GM19351 (cell line): ENCODE data around the gene USP24.
"Not testable (repeated sequence)": the region's sequence is repeated elsewhere in the genome, so short reads cannot be mapped to it uniquely, and the experiment has no call there.

Experiments used
- ATAC-seq: cut with Tn5 transposase; IDR thresholded peaks from one replicate; pipeline ENCODE4 v1.9.1; 2021; ENCODE audit warnings: mild to moderate bottlenecking, moderate library complexity; ENCODE audit not compliant: unreplicated experiment

USP24 gene

GRCh38 chr1:55230659-55231058 lies 15.5 kb upstream of the USP24 start:
- ATAC-seq, result no peak

GRCh38 chr1:55229726-55230125 lies 14.6 kb upstream of the USP24 start:
- ATAC-seq, result not testable (repeated sequence)

- no peak for ATAC-seq
Observed at GRCh38 chr1:55225228-55225627, 10.1 kb upstream of the USP24 start.

GRCh38 chr1:55224729-55225128 lies 9.6 kb upstream of the USP24 start:
- ATAC-seq, result no peak

- ATAC-seq, result no peak
Observed at GRCh38 chr1:55222152-55222551, 7.0 kb upstream of the USP24 start.

GRCh38 chr1:55217226-55217986 lies 2.2 kb upstream of the USP24 start:
- no peak for ATAC-seq

GRCh38 chr1:55216096-55216495 lies 932 bp upstream of the USP24 start:
- ATAC-seq, result no peak

GRCh38 chr1:55214934-55215193 lies 300 bp downstream of the USP24 start:
- peak; percentile 26 for ATAC-seq

- ATAC-seq, result peak; percentile 13
Observed at GRCh38 chr1:55214212-55214933, 791 bp downstream of the USP24 start.

GRCh38 chr1:55213885-55214211 lies 1.3 kb downstream of the USP24 start:
- no peak for ATAC-seq

GRCh38 chr1:55213151-55213884 lies 1.8 kb downstream of the USP24 start:
- no peak for ATAC-seq

- ATAC-seq, result no peak
Observed at GRCh38 chr1:55212349-55213150, 2.6 kb downstream of the USP24 start.

GRCh38 chr1:55211863-55212262 lies 3.3 kb downstream of the USP24 start:
- ATAC-seq, result peak; percentile 34

GRCh38 chr1:55210990-55211801 lies 4.0 kb downstream of the USP24 start:
- no peak for ATAC-seq

- ATAC-seq, result peak; percentile 39
Observed at GRCh38 chr1:55209247-55209646, 5.9 kb downstream of the USP24 start.

- ATAC-seq, result no peak
Observed at GRCh38 chr1:55206210-55206609, 9.0 kb downstream of the USP24 start.

- ATAC-seq, result peak; percentile 91
Observed at GRCh38 chr1:55204997-55205396, 10.2 kb downstream of the USP24 start.

- ATAC-seq, result no peak
Observed at GRCh38 chr1:55203064-55203463, 12.1 kb downstream of the USP24 start.

- no peak for ATAC-seq
Observed at GRCh38 chr1:55200667-55201066, 14.5 kb downstream of the USP24 start.

- ATAC-seq, result not testable (repeated sequence)
Observed at GRCh38 chr1:55199735-55200134, 15.4 kb downstream of the USP24 start.
